Stimulated activated CD8-positive, alpha-beta memory T cell treated with anti-CD3 and anti-CD28 coated beads, Interleukin-15, amount 100 ng/mL, for 24 hours (primary cell): ENCODE measurements around the gene ALPI.

ENCODE experiments used
- DNase-seq: peaks from one replicate; pipeline ENCODE4 v3.0.0-alpha.2; 2020; ENCODE audit warnings: low read depth

ALPI gene

DNA sequence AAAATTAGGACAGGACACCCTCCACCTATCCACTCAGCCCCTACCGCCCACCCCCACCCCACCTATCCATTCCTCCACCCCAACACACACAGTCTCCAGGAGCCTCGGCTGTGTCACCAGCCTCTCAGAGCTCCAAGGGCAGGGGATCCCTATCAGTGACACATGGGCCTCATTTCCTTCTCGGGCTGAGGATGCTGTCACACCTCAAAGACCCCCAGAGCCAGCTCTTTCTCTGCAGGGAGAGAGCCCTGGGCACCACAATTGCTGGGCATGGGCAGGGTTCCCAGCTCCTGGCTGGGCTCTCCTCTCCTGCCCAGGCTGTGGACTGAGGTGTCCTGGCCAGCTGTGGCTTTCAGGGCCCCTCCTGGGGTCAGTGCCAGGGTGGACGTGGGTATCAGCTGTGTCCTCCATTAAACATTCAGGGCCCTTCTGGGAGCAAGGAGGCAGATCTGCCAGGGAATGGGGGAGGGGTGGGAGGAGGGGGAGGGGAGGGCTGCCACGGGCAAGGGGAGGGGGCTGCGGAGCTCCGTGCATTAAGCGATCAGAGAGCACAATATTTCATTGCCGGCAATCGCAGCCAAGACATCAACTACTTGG is 45.9 kb downstream of the ALPI start:
- DNase-seq, result no peak

DNA sequence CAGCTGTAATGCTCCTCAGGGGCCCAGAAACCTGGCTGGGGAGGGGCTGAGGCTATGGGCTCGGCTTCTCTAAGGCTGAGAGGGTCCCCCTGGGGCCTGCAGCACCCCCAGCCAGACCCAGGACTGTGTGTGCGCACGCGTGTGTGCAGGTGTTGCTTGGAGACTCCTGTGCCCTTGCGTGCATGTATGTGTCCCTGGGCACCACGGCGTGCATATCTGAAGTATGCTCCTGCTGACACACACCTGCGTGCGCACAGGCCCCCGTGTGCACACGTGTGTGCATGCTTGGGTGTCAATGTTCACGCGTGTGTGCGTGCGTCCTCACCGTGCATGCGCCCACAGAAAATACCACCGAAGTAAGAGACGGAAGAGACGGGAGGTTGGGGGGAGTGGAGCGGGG is 46.6 kb downstream of the ALPI start:
- DNase-seq, result no peak

DNA sequence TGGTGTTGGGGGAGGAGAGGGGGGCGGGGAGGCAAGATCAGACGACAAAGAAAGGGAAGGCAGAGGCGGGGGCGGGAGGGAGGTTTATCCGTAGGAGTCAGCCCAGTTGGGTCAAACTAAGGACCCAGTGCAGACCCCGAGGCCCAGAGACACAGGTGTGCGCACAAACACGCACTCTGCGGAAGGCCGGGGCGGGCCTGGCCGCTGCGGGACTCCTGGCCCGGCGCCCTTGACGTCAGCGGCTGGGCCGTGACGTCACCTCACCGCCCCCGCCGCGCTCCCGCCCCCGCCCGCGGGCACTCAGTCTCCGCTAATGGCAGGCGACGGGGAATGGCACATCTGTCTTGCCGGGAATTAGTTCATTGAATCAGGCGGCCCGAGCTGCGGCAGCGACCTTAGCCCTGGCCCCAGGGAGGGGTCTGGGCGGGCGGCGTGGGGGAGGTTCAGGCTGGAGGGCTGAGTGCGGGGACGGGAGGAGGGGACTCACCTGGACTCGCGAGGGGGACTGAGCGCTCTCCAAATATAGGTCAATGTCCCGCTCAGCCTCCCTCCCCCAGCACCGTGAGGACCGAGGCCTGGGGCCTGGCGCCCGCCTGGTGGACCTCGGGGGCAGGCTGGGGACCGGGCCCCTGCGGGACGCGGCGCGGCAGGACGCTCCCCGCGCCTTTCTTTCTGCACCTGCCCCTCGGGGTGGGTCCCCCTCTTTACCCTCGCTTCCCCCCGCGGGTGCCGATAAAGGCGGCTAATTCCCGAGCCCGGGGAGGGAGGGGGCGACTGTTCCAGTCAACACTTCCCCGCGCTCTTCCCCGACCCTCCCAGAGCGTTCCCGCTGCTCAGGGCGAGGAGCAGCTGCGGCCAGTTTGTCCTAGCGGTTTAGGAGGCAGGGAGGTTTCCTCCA is 47.2 kb downstream of the ALPI start:
- no peak for DNase-seq

DNA sequence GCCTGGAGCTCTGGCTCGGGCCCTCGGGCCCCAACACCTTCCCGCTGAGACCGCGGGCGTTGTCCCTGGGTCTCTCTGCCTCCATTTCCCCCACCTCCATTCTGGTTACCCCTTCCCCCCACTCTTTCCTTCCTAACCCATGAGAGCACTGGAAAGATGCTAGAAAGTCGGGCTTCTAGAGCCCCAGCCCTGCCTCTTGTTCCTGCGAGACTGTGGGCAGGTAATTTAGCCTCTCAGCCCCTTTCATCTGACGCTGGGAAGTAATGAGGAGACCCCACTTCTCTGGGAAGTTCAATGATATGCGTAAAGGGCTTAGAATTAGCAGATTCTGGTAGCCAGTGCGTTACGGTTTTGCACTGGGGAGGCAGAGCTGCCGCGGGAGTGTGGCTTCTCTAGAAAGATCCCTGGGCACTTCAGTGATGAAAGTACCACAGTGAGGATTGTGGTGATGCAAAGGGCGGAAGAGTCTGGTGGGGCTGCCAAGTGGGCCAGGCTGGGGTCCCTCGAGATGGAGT is 47.9 kb downstream of the ALPI start:
- no peak for DNase-seq

DNA sequence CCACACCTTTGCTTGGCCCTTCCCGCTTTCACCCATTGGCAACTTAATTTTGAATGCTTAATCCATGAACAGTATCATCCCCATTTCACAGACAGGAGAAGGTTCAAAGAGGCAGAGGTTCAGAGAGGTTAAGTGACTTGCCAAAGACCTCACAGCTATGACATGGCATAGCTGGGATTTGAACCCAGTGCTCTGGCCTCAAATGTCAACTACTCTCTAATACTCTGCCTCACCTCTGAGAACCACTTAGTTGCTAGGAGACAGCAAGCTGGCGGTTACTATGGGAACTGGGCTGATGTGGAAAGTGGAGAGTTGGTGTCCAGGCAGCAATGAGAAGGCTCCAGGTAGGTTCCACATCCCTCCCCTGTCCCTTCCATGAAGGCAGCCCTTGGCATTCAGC is 48.5 kb downstream of the ALPI start:
- DNase-seq, result no peak

DNA sequence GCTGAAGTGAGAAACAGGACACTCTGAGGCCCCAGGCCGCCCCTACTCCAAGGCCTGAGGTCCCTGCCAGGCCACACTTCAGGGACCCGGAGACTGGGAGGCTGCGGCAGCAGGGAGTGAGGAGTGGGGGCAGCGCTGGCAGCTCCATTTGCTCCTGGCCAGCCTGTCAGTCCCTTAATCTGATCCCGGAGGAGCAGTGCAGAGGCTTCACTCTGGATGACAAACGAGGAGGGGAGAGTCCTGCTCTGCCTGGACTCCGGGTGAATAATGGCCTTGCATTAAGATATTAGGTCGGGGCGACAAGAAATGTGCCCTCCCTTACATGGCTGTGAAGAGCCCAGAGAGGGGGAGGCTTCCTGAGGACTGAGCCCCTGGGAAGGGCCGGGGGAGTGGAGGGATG is 49.9 kb downstream of the ALPI start:
- DNase-seq, result no peak

DNA sequence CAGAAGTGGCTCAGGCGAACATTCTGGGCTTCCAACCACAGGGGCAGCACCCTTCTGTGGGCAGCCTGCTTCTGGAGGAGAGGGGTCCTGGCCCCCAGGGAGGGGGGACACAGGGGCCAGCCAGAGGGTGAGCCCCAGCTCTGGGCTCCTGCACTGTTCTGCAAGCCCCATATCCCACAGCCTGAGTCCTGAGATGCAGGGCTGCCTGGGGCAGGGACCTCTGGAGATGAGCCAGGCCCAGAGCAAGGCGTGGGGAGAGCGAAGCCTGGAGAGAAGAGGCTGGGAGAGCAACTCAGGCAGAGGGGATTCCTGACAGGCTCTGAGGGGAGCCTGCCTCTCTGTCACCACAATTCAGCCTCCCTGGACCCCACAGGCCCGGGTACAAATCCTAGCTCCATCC is 50.8 kb downstream of the ALPI start:
- no peak for DNase-seq

DNA sequence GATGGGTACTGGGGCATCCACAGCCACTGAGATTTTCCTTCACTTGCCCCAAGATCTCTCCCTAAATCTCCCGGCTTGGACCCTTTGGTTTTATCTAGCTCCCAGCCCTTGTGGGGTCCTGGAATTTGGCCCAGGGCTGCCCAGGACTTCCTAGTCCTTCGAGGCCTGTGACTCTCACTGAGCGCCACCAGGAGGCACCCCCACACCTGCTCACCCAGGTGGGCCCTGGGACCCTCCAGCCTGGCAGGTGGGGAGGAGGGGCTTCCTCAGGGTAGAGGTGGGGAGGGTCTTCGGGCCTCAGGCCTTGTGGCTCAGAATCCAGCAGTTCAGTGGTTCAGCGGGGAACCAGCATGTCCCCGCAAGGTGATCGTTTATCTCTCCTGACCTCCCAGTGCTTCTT is 52.3 kb downstream of the ALPI start:
- no peak for DNase-seq
